Measurements from ENCODE around the gene KIAA1217. TPM values are rescaled to one million over a fixed set of nuclear protein-coding genes. Genes with fewer than 3 reads are reported as not detected.
A peak's percentile ranks its signal among the peaks of the same experiment; 100 is the strongest.

Gene KIAA1217
- total and polyA plus RNA-seq, 3 experiments from 2014 or later, result 0.20 TPM; not detected in 2

GRCh38 chr10:24176658-24177057 is 32.3 kb upstream of the KIAA1217 start:
- no peak for DNase-seq
- Histone ChIP-seq H3K36me3 (ENCODE audit: insufficient read depth, low read length) (no peaks in the 10 kb centered on the region), H3K4me1 (ENCODE audit: insufficient read depth, low read length) (no peaks in the 10 kb centered on the region), H3K4me3 (ENCODE audit: low read length) (no peak overlapping the region), H3K27me3 (ENCODE audit: insufficient read depth, low read length, poor library complexity, severe bottlenecking) (no peaks in the 10 kb centered on the region), H3K27ac (ENCODE audit: low read depth, low read length) (no peak overlapping the region), H3K9me3 (ENCODE audit: low read length) (no peaks in the 10 kb centered on the region)
- Mint-ChIP-seq H3K4me3 (no peak overlapping the region), H3K9me3 (peaks cover 10 to 18% (median 15%) of the 10 kb centered on the region in 5 donors), H3K27ac (no peak overlapping the region), H3K27me3 (no peaks in the 10 kb centered on the region), H3K4me1 (no peaks in the 10 kb centered on the region), H3K36me3 (no peaks in the 10 kb centered on the region)
- POLR2A ChIA-PET, result no interaction called here
- CTCF ChIA-PET, result no interaction called here

GRCh38 chr10:24177636-24178035 is 31.3 kb upstream of the KIAA1217 start:
- CTCF ChIA-PET, result no interaction called here
- H3K9me3 ChIP-seq (ENCODE audit: low read length), result no peaks in the 10 kb centered on the region
- Mint-ChIP-seq H3K4me1 (no peaks in the 10 kb centered on the region), H3K36me3 (no peaks in the 10 kb centered on the region), H3K9me3 (peaks cover 10 to 18% (median 15%) of the 10 kb centered on the region in 5 donors), H3K4me3 (no peak overlapping the region), H3K27ac (no peak overlapping the region), H3K27me3 (no peaks in the 10 kb centered on the region)
- no peaks in the 10 kb centered on the region for H3K36me3 ChIP-seq (ENCODE audit: insufficient read depth, low read length)
- no peak for DNase-seq
- no peak overlapping the region for H3K27ac ChIP-seq (ENCODE audit: low read depth, low read length)
- no peaks in the 10 kb centered on the region for H3K4me1 ChIP-seq (ENCODE audit: insufficient read depth, low read length)
- POLR2A ChIA-PET, result no interaction called here
- no peaks in the 10 kb centered on the region for H3K27me3 ChIP-seq (ENCODE audit: insufficient read depth, low read length, poor library complexity, severe bottlenecking)
- H3K4me3 ChIP-seq (ENCODE audit: low read length), result no peak overlapping the region

GRCh38 chr10:24180891-24181290 is 28.0 kb upstream of the KIAA1217 start:
- ChIA-PET CTCF (no interaction called here), POLR2A (no interaction called here)
- H3K9me3 ChIP-seq (ENCODE audit: low read length), result no peaks in the 10 kb centered on the region

GRCh38 chr10:24184455-24184854 is 24.5 kb upstream of the KIAA1217 start:
- CTCF ChIA-PET, result no interaction called here

More at GRCh38 chr10:24180891-24181290, 28.0 kb upstream of the KIAA1217 start:
- Histone ChIP-seq H3K27me3 (ENCODE audit: insufficient read depth, low read length, poor library complexity, severe bottlenecking) (no peaks in the 10 kb centered on the region), H3K27ac (ENCODE audit: low read depth, low read length) (no peak overlapping the region), H3K36me3 (ENCODE audit: insufficient read depth, low read length) (no peaks in the 10 kb centered on the region), H3K4me3 (ENCODE audit: low read length) (no peak overlapping the region), H3K4me1 (ENCODE audit: insufficient read depth, low read length) (no peaks in the 10 kb centered on the region)
- H3K4me3 Mint-ChIP-seq, result no peak overlapping the region
- H3K27me3 Mint-ChIP-seq, result no peaks in the 10 kb centered on the region
- DNase-seq, result no peak
- no peak overlapping the region for H3K27ac Mint-ChIP-seq
- H3K9me3 Mint-ChIP-seq, result peaks cover 10 to 16% (median 14%) of the 10 kb centered on the region in 5 donors
- H3K36me3 Mint-ChIP-seq, result no peaks in the 10 kb centered on the region
- H3K4me1 Mint-ChIP-seq, result no peaks in the 10 kb centered on the region

GRCh38 chr10:24193330-24193729 is 15.6 kb upstream of the KIAA1217 start:
- no peaks in the 10 kb centered on the region for H3K27me3 ChIP-seq (ENCODE audit: insufficient read depth, low read length, poor library complexity, severe bottlenecking)
- DNase-seq, result no peak
- ChIA-PET POLR2A (no interaction called here), CTCF (no interaction called here)
- no peak overlapping the region for H3K4me3 Mint-ChIP-seq
- no peaks in the 10 kb centered on the region for H3K9me3 Mint-ChIP-seq
- H3K36me3 ChIP-seq (ENCODE audit: insufficient read depth, low read length), result no peaks in the 10 kb centered on the region
- H3K27ac Mint-ChIP-seq, result no peak overlapping the region
- no peaks in the 10 kb centered on the region for H3K9me3 ChIP-seq (ENCODE audit: low read length)
- H3K4me1 Mint-ChIP-seq, result no peaks in the 10 kb centered on the region
- no peak overlapping the region for H3K4me3 ChIP-seq (ENCODE audit: low read length)
- no peaks in the 10 kb centered on the region for H3K36me3 Mint-ChIP-seq
- no peaks in the 10 kb centered on the region for H3K4me1 ChIP-seq (ENCODE audit: insufficient read depth, low read length)
- H3K27me3 Mint-ChIP-seq, result peaks cover 2 to 4% of the 10 kb centered on the region in 2 donors
- no peak overlapping the region for H3K27ac ChIP-seq (ENCODE audit: low read depth, low read length)

More at GRCh38 chr10:24184455-24184854, 24.5 kb upstream of the KIAA1217 start:
- Histone ChIP-seq H3K4me1 (ENCODE audit: insufficient read depth, low read length) (no peaks in the 10 kb centered on the region), H3K36me3 (ENCODE audit: insufficient read depth, low read length) (no peaks in the 10 kb centered on the region), H3K27ac (ENCODE audit: low read depth, low read length) (no peak overlapping the region), H3K4me3 (ENCODE audit: low read length) (no peak overlapping the region), H3K27me3 (ENCODE audit: insufficient read depth, low read length, poor library complexity, severe bottlenecking) (no peaks in the 10 kb centered on the region), H3K9me3 (ENCODE audit: low read length) (no peaks in the 10 kb centered on the region)
- Mint-ChIP-seq H3K27me3 (peaks cover 0 to 4% of the 10 kb centered on the region in 2 donors), H3K4me3 (no peak overlapping the region), H3K36me3 (no peaks in the 10 kb centered on the region), H3K27ac (no peak overlapping the region), H3K4me1 (no peaks in the 10 kb centered on the region), H3K9me3 (peaks cover 3 to 8% (median 3%) of the 10 kb centered on the region in 5 donors)
- POLR2A ChIA-PET, result no interaction called here
- no peak for DNase-seq

GRCh38 chr10:24197263-24197662 is 11.7 kb upstream of the KIAA1217 start:
- no peaks in the 10 kb centered on the region for H3K4me1 Mint-ChIP-seq
- Histone ChIP-seq H3K36me3 (ENCODE audit: insufficient read depth, low read length) (no peaks in the 10 kb centered on the region), H3K4me1 (ENCODE audit: insufficient read depth, low read length) (no peaks in the 10 kb centered on the region), H3K9me3 (ENCODE audit: low read length) (no peaks in the 10 kb centered on the region), H3K4me3 (ENCODE audit: low read length) (no peak overlapping the region), H3K27ac (ENCODE audit: low read depth, low read length) (no peak overlapping the region), H3K27me3 (ENCODE audit: insufficient read depth, low read length, poor library complexity, severe bottlenecking) (no peaks in the 10 kb centered on the region)
- POLR2A ChIA-PET, result no interaction called here
- CTCF ChIA-PET, result interaction anchor here (0.7 to 2.2 kb wide), 2 partner anchors 54 to 882 kb away, joined by 3 to 10 read pairs; no protein-coding TSS in a partner anchor
- no peaks in the 10 kb centered on the region for H3K36me3 Mint-ChIP-seq
- H3K9me3 Mint-ChIP-seq, result no peaks in the 10 kb centered on the region
- peaks cover 0 to 4% of the 10 kb centered on the region in 2 donors for H3K27me3 Mint-ChIP-seq
- H3K4me3 Mint-ChIP-seq, result no peak overlapping the region
- DNase-seq, result no peak
- peak overlapping the region in 1 of 8 donors; percentile 64 for H3K27ac Mint-ChIP-seq

- Histone ChIP-seq H3K4me3 (ENCODE audit: low read length) (no peak overlapping the region), H3K27me3 (ENCODE audit: insufficient read depth, low read length, poor library complexity, severe bottlenecking) (no peaks in the 10 kb centered on the region), H3K36me3 (ENCODE audit: insufficient read depth, low read length) (no peaks in the 10 kb centered on the region), H3K4me1 (ENCODE audit: insufficient read depth, low read length) (no peaks in the 10 kb centered on the region), H3K27ac (ENCODE audit: low read depth, low read length) (no peak overlapping the region), H3K9me3 (ENCODE audit: low read length) (no peaks in the 10 kb centered on the region)
- Mint-ChIP-seq H3K4me1 (no peaks in the 10 kb centered on the region), H3K27ac (no peak overlapping the region), H3K4me3 (no peak overlapping the region), H3K27me3 (peaks cover 4 to 6% of the 10 kb centered on the region in 2 donors), H3K36me3 (no peaks in the 10 kb centered on the region), H3K9me3 (no peaks in the 10 kb centered on the region)
- ChIA-PET CTCF (no interaction called here), POLR2A (no interaction called here)
- DNase-seq, result no peak
Measured at GRCh38 chr10:24201503-24202180, 7.3 kb upstream of the KIAA1217 start.

- Mint-ChIP-seq H3K4me1 (no peaks in the 10 kb centered on the region), H3K27ac (no peak overlapping the region), H3K9me3 (no peaks in the 10 kb centered on the region), H3K27me3 (peaks cover 4 to 6% of the 10 kb centered on the region in 2 donors), H3K4me3 (no peak overlapping the region), H3K36me3 (no peaks in the 10 kb centered on the region)
- ChIA-PET POLR2A (no interaction called here), CTCF (no interaction called here)
- no peaks in the 10 kb centered on the region for H3K4me1 ChIP-seq (ENCODE audit: insufficient read depth, low read length)
- no peaks in the 10 kb centered on the region for H3K9me3 ChIP-seq (ENCODE audit: low read length)
- H3K36me3 ChIP-seq (ENCODE audit: insufficient read depth, low read length), result no peaks in the 10 kb centered on the region
- no peak overlapping the region for H3K4me3 ChIP-seq (ENCODE audit: low read length)
- no peaks in the 10 kb centered on the region for H3K27me3 ChIP-seq (ENCODE audit: insufficient read depth, low read length, poor library complexity, severe bottlenecking)
- no peak overlapping the region for H3K27ac ChIP-seq (ENCODE audit: low read depth, low read length)
- DNase-seq, result no peak
Measured at GRCh38 chr10:24202181-24202570, 6.8 kb upstream of the KIAA1217 start.
